ENCODE measurements around the gene NRCAM. TPM values are rescaled to one million over a fixed set of nuclear protein-coding genes. Genes with fewer than 3 reads are reported as not detected.

Gene NRCAM
- polyA plus RNA-seq, 3 donors: not detected

DNA sequence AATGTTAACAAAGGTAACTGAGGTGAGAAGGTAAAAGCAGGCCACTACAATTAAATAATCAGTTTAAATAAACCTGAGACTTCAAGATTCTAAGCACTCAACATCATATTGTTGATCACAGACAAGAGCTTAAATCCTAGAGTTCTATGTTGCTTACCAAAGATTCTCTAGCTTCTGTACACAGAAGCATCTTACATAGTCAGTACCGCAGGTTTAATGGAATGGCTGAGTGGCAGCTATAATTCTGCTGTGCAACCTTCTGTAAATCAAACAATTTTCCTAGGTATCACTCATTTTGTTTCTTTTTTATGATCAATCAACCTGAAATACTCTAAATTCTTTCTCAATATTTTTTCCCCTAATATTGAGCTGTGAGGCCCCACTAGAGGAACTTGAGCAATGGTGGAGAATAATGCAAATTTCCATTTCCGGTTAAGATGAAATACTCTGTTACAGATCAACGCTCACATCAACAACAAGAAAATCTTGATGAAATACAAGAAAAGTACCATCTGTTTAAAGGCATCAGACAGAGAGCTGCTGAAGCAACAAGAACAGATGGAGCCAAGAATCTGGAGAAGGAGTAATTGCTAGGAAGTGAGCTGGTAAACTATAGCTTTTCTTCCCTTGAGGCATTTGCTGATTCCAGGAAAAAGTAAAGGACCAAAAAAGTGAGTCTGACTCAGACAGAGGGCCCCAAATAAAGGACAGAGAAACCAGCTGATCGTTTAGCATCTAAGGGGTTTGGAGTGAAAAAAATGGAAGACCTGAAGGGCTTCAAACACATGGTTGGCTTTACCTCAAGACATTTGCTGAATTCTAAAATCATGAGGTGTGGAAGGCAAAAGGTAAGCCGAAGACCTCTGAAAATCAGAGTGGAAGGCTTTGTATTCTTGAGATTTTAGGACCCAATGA lies 47.1 kb upstream of the NRCAM start:
- Histone ChIP-seq H3K4me1 (ENCODE audit: control insufficient read depth in 1 of 2, insufficient read depth in 2 of 2, low read length in 2 of 2) (peaks cover 11 to 12% of the 10 kb centered on the region in 2 donors), H3K4me3 (replicated peaks in 1 of 3; ENCODE audit: low read depth in 2 of 3, low read length in 3 of 3) (peak overlapping the region in 1 of 3 experiments; percentile 24), H3K9ac (ENCODE audit: insufficient read depth, low read length, poor library complexity, severe bottlenecking) (no peak overlapping the region), H3K9me3 (replicated peaks in 1 of 2; ENCODE audit: control insufficient read depth in 1 of 2, insufficient read depth in 1 of 2, low read length in 2 of 2) (no peaks in the 10 kb centered on the region), H3K27ac (ENCODE audit: low read depth in 1 of 2, low read length in 2 of 2) (peak overlapping the region in 1 of 2 donors; percentile 69), H4K20me1 (ENCODE audit: insufficient read depth, low read length) (peaks cover 13% of the 10 kb centered on the region), H3K27me3 (ENCODE audit: control insufficient read depth in 2 of 2, insufficient read depth in 2 of 2, low read length in 2 of 2) (no peaks in the 10 kb centered on the region), H3K4me2 (replicated peaks; ENCODE audit: extremely low read depth, low read length, poor library complexity, severe bottlenecking) (peak overlapping the region; percentile 37), H3K36me3 (replicated peaks in 1 of 2; ENCODE audit: control insufficient read depth in 1 of 2, insufficient read depth in 2 of 2, low read length in 2 of 2) (peaks cover 47 to 67% of the 10 kb centered on the region in 2 donors), H3K79me2 (ENCODE audit: insufficient read depth, low read length) (peaks cover 15% of the 10 kb centered on the region), H2AFZ (ENCODE audit: insufficient read depth, low read depth, low read length, poor library complexity, severe bottlenecking) (no peak overlapping the region)
- H3K4me1 Mint-ChIP-seq: peaks cover 15% of the 10 kb centered on the region
- peak in 2 of 3 donors; percentile 19 to 25 for DNase-seq
- peaks cover 0 to 6% (median 0%) of the 10 kb centered on the region in 7 donors for H3K9me3 Mint-ChIP-seq
- peak overlapping the region in 1 of 2 donors; percentile 35 for H3K4me3 Mint-ChIP-seq
- peaks cover 47 to 73% of the 10 kb centered on the region in 2 donors for H3K36me3 Mint-ChIP-seq
- peak overlapping the region; percentile 22 to 89 (median 80) for H3K27ac Mint-ChIP-seq
- 77% methylated on average over 2 of the region's 5 CpGs for WGBS (ENCODE audit: insufficient coverage)
- intact Hi-C loops (cut with micrococcal nuclease): no loop called here
- no peak for TF ChIP-seq CTCF (IDR thresholded peaks at IDR 0.05)
- H3K27me3 Mint-ChIP-seq (ENCODE audit: low read depth in 3 of 3): peaks cover 0 to 2% (median 0%) of the 10 kb centered on the region in 3 donors

DNA sequence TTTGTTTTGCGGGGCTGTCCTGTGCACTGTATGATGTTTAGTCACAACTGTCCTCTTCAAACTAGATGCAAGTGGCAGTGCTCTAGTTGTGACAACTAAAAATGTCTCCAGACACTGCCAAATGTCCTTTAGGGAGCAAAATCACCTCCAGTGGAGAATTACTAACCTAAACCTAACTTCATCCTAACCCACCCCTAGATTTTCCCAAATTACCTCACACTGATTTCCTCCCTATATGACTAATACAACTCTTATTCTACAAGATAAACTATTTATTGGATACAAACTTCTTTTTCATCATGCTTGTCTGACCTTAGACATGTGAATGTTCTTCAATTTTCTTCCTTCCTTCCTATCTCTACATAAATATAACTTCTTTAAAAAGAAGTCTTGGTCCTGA lies 43.3 kb upstream of the NRCAM start:
- Mint-ChIP-seq H3K27me3 (ENCODE audit: low read depth in 3 of 3) (no peaks in the 10 kb centered on the region), H3K4me3 (no peak overlapping the region)

More for the DNA sequence above, 43.3 kb upstream of the NRCAM start:
- Histone ChIP-seq H3K4me1 (ENCODE audit: control insufficient read depth in 1 of 2, insufficient read depth in 2 of 2, low read length in 2 of 2) (peaks cover 11 to 12% of the 10 kb centered on the region in 2 donors), H3K4me3 (replicated peaks in 1 of 3; ENCODE audit: low read depth in 2 of 3, low read length in 3 of 3) (no peak overlapping the region), H3K4me2 (replicated peaks; ENCODE audit: extremely low read depth, low read length, poor library complexity, severe bottlenecking) (no peak overlapping the region), H2AFZ (ENCODE audit: insufficient read depth, low read depth, low read length, poor library complexity, severe bottlenecking) (no peak overlapping the region), H3K79me2 (ENCODE audit: insufficient read depth, low read length) (no peaks in the 10 kb centered on the region), H3K27ac (ENCODE audit: low read depth in 1 of 2, low read length in 2 of 2) (no peak overlapping the region), H3K9ac (ENCODE audit: insufficient read depth, low read length, poor library complexity, severe bottlenecking) (no peak overlapping the region), H3K36me3 (replicated peaks in 1 of 2; ENCODE audit: control insufficient read depth in 1 of 2, insufficient read depth in 2 of 2, low read length in 2 of 2) (peaks cover 57 to 72% of the 10 kb centered on the region in 2 donors), H3K27me3 (ENCODE audit: control insufficient read depth in 2 of 2, insufficient read depth in 2 of 2, low read length in 2 of 2) (no peaks in the 10 kb centered on the region), H4K20me1 (ENCODE audit: insufficient read depth, low read length) (peaks cover 8% of the 10 kb centered on the region), H3K9me3 (replicated peaks in 1 of 2; ENCODE audit: control insufficient read depth in 1 of 2, insufficient read depth in 1 of 2, low read length in 2 of 2) (no peaks in the 10 kb centered on the region)
- H3K9me3 Mint-ChIP-seq: peaks cover 0 to 2% (median 0%) of the 10 kb centered on the region in 7 donors
- H3K36me3 Mint-ChIP-seq: peaks cover 37 to 77% of the 10 kb centered on the region in 2 donors
- WGBS (ENCODE audit: insufficient coverage): no CpG with 5 or more reads among the region's 1 CpG
- peaks cover 13% of the 10 kb centered on the region for H3K4me1 Mint-ChIP-seq
- intact Hi-C loops (cut with micrococcal nuclease): loop anchor here in 1 of 2 donors (5.0 kb wide), 1 partner anchor 317 kb away; no protein-coding TSS in a partner anchor
- peak in 1 of 3 donors; percentile 55 for DNase-seq
- no peak for TF ChIP-seq CTCF (IDR thresholded peaks at IDR 0.05)
- peak overlapping the region in 4 of 7 donors; percentile 21 to 55 (median 30) for H3K27ac Mint-ChIP-seq

Measured in CD14-positive monocyte (primary cell).